ENCODE results near the gene CPA5.

CPA5 gene

DNA sequence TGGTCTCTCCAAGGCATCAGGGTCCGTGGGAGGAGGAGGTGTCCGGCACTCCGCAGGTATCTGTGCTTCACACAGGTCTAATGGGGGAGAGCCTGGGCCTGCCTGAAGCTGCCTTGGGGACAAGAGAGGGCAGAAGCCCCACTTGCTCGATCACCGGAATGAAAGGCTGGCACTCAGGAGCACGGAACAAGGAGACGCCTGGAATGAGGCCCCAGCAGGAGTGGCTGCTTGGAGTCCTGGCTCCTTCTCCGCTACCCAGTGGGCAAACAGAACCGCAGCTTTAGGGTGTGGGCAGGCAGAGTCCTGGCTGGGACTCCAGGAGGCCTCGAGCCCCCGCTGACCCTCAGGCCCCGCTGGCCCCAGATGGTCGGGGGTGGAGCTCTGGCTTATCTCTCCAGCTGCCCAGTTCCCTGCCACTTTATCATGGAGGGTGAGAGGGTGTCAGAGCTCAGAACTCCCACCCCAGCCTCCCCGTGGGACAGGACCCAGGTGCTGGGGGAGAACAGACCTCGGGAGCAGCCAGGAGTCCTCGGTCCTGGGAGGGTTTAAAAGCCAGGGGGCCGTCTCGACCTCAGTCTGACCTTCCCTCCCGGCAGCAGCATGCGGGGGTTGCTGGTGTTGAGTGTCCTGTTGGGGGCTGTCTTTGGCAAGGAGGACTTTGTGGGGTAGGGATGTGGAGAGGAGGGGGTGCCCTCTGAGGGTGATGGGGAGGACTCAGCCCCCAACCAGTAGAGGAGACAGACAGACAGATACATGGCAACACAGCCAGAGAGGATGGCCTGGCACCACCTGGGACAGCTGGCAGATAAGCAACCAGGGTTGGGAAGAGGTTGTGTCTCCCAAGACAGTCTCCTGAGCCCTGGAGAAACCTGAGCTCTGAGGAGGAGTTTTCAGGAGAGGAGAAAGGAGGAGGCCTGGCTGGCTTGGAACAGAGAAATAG, 35.6 kb downstream of the CPA5 start, which contains the start of gene CPA1:
TSS of gene CPA1 (plus strand) at position 574 of the 940 bp plus-strand sequence. CDS start at position 601, 27 bp downstream.
- DNase-seq = no peak

DNA sequence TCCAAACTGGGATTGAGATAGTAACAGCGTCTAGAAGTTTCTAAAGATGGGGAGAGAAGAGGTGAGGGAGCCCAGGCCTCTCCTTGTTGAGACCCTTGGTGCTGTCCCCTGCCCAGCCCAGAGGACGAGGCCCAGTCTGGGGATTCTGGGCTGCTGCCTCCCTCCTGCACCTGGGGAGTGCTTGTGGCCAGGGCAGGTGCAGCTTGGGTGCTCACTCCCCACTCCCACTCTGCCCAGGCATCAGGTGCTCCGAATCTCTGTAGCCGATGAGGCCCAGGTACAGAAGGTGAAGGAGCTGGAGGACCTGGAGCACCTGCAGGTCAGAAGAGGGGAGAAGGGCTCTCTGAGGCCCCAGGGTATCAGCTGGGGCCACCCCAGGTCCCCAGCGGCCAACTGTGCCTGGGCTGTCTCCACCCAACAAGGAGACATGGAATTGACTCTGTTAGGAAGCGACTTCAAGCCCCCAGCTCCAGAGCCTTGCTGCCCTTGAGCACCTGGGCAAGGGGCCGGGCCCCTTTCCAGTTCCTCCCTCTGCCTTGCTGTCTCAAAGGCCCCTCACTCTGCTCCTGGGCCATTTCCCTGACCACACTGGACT, 36.3 kb downstream of the CPA5 start:
- no peak for DNase-seq

DNA sequence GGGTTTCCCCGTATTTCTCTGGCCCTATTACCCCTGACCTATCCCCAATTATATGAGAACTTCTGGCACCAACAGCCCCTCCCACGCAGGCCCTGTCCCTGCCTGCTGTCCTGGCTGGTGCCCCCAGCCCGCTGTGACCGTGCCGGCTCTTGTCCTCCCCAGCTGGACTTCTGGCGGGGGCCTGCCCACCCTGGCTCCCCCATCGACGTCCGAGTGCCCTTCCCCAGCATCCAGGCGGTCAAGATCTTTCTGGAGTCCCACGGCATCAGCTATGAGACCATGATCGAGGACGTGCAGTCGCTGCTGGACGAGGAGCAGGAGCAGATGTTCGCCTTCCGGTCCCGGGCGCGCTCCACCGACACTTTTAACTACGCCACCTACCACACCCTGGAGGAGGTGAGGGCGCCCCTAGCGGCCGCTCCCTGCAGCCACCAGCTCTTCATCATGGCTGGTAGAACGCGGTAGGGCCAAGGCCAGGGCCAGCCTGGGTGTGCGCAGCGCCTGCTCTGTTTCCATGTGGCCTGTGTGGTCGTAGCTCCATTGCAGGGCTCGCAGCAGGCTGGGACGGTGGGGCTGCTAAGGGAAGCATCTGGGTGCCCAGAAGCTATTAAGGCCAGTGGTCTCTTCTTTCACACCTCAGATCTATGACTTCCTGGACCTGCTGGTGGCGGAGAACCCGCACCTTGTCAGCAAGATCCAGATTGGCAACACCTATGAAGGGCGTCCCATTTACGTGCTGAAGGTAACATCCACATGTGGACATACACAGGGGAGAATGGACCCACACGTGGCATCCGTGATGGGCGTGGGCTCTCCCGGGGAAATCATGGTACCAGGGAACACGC, 37.1 kb downstream of the CPA5 start:
- no peak for DNase-seq

DNA sequence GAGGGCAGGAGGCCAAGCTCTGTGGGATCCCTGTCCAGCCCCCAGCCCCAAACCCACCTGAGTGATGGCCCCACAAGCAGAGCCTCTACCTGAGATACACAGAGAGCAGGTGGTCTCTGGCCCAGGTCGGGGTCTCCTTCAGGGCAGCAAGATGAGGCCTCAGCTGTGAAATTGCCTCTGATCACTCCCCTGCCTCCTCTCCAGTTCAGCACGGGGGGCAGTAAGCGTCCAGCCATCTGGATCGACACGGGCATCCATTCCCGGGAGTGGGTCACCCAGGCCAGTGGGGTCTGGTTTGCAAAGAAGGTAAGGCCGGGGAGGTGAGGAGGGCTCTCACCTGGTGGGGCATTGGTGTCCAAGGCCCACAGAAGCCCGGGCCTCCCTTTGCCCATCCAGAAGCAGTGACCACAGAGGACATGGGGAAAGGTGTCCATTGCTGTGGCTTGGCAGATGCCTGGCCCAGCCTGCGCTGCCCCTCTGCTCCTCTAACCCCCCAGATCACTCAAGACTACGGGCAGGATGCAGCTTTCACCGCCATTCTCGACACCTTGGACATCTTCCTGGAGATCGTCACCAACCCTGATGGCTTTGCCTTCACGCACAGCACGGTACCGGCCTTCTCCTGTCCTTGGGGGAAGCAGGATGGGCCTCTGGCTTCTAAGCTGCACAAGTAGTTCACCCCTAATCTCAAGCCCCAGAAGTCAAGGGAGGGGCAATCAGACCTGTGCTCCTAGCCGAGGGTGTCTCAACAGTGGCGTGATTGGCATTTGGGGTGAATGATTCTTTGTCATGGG, 38.8 kb downstream of the CPA5 start:
- no peak for DNase-seq

- DNase-seq = no peak
Measured at GRCh38 chr7:130384371-130384801, 39.8 kb downstream of the CPA5 start.

GRCh38 chr7:130384841-130385599, 40.4 kb downstream of the CPA5 start:
- no peak for DNase-seq

- DNase-seq = no peak
Measured at GRCh38 chr7:130385600-130386066, 41.0 kb downstream of the CPA5 start.

GRCh38 chr7:130386876-130387275, 42.3 kb downstream of the CPA5 start:
- DNase-seq = no peak

- no peak for DNase-seq
Measured at GRCh38 chr7:130387306-130387627, 42.7 kb downstream of the CPA5 start.

GRCh38 chr7:130387628-130388403, 43.2 kb downstream of the CPA5 start:
- peak; percentile 82 for DNase-seq

- no peak for DNase-seq
Measured at GRCh38 chr7:130388671-130389070, 44.1 kb downstream of the CPA5 start.

GRCh38 chr7:130390486-130390885, 45.9 kb downstream of the CPA5 start:
- DNase-seq = no peak

DNA sequence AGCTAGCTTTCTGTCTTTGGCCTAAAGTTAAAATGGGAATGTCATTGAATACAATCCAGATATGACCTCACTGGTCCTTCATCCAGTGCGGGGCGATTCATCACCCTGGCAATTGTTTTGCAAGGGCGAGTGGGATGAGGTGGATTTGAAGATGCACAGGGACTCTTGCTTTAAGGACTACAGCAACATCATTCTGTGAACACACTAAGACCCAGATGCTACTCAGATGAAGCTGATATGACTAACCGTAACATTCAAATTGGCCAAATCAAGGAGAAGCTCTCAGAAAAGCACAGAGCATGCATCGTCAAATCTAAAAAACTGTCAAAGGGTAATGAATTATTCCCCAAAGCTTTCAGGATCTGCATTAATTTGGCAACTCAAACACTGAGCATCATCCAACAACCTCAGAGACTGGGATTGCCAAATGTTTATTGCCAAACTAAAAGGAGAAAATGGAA, 48.5 kb downstream of the CPA5 start:
- DNase-seq = peak; percentile 75

DNA sequence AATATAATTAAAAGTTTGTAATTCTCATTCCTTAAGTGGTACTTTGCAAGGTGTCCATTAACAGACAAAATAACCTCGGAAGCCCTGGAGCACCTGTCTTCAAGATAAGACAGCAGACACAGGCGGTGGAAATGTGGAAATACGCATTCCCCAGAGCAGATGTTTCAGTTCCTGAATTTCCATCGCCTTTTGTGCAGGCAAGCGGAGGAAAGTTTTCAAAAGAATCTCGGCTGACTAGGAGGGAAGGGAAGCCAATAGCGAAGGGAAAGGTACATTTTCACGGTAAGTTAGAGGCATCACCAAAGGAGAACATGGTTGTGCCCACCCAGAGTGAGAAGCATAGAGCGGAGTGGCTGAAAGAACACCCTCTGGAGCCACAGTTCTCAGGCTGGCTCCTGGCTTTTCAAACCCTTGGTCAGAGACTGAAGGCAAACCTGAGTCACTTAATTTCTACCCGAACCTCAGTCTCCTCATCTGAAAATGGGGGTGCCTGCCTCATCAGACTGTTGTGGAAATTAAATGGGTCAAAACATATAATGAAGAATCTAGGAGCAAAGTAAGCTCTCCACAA, 49.3 kb downstream of the CPA5 start:
- DNase-seq = no peak

GRCh38 chr7:130394421-130395195, 50.0 kb downstream of the CPA5 start:
- DNase-seq = no peak

- DNase-seq = no peak
Measured at GRCh38 chr7:130395421-130395820, 50.8 kb downstream of the CPA5 start.

GRCh38 chr7:130396109-130396508, 51.5 kb downstream of the CPA5 start:
- no peak for DNase-seq

DNA sequence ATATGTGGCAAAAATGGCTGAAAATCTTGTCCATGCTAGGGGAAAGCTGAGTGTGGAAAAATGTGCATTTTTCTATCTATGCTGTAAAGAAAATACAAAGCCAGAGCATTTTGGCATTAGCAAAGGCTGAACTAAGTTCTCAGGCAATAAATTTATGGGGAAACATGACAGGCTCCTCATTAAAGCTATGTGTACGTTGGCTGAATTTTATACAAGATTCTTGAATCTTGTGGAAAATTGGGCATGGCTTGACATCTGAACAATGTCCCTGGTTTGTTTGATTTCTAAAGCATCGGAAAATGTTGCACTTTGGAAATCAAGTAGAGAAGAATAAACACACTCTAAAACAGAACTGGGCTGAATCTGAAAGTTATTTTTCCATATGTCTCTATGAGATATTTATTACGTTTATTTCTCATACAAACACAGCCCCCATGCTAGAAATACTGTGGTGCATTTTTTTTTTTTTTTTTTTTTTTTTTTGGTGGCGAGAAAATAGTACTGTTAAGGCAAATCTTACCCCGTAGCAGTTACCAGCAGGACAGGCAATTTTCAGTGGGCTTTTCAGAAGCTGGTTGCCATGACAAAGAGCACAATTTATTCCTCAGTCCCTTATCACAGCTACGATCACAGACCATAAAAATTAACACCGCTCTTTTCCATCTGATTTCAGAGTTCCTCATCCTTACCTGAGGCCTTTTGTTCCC, 52.6 kb downstream of the CPA5 start:
- DNase-seq = peak; percentile 45

DNA sequence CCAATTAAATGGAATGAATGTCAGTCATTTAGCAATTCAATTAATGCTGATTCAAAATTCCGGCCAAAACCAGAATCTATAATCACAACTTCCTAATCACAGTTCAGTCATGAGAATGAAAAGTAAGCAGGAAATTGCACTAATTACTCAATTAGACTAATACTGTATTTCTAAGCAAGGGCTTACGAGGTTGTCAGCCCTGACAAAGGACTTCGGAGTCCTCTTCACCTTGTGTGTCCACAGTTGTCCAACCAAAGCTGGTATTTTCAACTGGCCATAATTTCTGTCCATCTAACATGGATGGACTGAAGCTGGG, 53.1 kb downstream of the CPA5 start:
- no peak for DNase-seq

Measured in fibroblast of skin of right biceps (primary cell).